Hepatocyte (in vitro differentiated cells): ENCODE data around the gene TARM1.
"Not testable (repeated sequence)": the region's sequence is repeated elsewhere in the genome, so short reads cannot be mapped to it uniquely, and the experiment has no call there.

ENCODE experiments used
- CTCF ChIP-seq: fragments of 200-600 bp; sonication (generic); IDR thresholded peaks from 2 replicates; pipeline ENCODE4 v1.5.1; 2016; ENCODE audit warnings: antibody characterized with exemption, mild to moderate bottlenecking; ENCODE audit not compliant: poor library complexity
- EZH2 ChIP-seq: fragments of 200-600 bp; sonication (generic); IDR thresholded peaks from 2 replicates; pipeline ENCODE4 v1.6.1; 2016; ENCODE audit warnings: antibody characterized with exemption, mild to moderate bottlenecking, borderline replicate concordance
- EZH2phosphoT487 ChIP-seq: fragments of 200-600 bp; sonication (generic); IDR thresholded peaks from one replicate; pipeline ENCODE4 v1.6.1; 2018; ENCODE audit warnings: antibody characterized with exemption, mild to moderate bottlenecking, low read depth, moderate library complexity; ENCODE audit not compliant: unreplicated experiment, severe bottlenecking

- TF ChIP-seq EZH2phosphoT487, EZH2: not testable (repeated sequence)
- TF ChIP-seq CTCF, result peak; percentile 13
These were observed 14.9 kb upstream of the TARM1 start for GRCh38 chr19:54095859-54096616.
